ENCODE data around the gene SLC5A5. TPM values are rescaled to one million over a fixed set of nuclear protein-coding genes. Genes with fewer than 3 reads are reported as not detected.
A peak's percentile ranks its signal among the peaks of the same experiment; 100 is the strongest.

SLC5A5 gene
- total RNA-seq, 1 experiment from 2014 or later = 1.8 TPM

DNA sequence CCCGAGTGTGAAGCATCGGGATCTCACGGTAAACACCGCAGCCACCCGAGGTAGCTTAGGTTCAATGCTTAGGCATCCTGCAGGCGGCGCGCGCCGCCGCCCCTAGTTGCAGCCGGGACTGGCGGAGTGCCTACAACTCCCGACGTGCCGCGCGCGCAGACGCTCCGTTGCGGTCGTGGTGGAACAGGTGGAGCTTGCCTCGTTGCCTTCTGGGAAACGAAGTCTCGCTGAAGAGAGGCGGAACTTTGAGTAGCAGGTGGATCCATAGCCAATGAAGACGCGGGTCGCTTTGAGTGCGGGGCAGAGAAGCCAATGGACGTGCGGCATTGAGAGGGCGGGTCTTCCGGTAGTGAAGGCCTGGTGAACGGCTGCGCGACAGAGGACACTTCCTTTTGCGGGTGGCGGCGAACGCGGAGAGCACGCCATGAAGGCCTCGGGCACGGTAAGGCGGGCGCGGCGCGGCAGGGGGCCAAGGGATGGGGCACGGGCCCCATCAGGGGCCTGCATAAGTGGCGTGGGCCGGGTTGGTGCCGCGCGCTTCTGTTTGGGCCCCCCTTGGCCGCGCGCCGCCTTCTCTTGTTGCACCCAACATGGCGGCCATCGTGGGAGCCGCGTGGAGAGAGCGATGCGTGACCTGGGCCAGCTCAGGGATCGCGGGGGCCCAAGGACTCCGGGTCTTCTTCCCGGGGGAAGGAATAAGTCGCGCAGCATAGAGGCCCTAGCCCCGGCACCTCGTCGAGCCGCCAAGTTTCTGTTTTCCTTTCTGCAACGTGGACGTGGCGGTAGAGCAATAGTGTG is 12.0 kb upstream of the SLC5A5 start, which contains the start of gene RPL18A:
TSS of gene RPL18A (plus strand) at position 378 of the 798 bp plus-strand sequence. CDS start at position 425, 47 bp downstream.
- no peak within 1 kb of the TSS for H3T11ph ChIP-seq (ENCODE audit: low read length)
- H3K23me2 ChIP-seq (ENCODE audit: insufficient read length, low read depth, low read length, poor library complexity, severe bottlenecking) = peaks cover 4% of the 10 kb centered on the region
- H2BK12ac ChIP-seq (ENCODE audit: insufficient read length, low read depth, low read length) = no peak within 1 kb of the TSS
- no peaks in the 10 kb centered on the region for H3K9me3 ChIP-seq (ENCODE audit: control insufficient read depth, low read depth, low read length)
- H4K8ac ChIP-seq (replicated peaks; ENCODE audit: insufficient read length, low read depth, low read length) = no peak within 1 kb of the TSS
- no peak within 1 kb of the TSS for H2AFZ ChIP-seq (ENCODE audit: low read length)
- H3K27ac ChIP-seq (ENCODE audit: insufficient read length, low read depth, low read length) = peak within 1 kb of the TSS; percentile 37
- WGBS (ENCODE audit: extremely low coverage, insufficient read length, low lambda C conversion rate) = no CpG with 5 or more reads among the region's 80 CpGs
- H3K79me2 ChIP-seq (ENCODE audit: insufficient read depth, low read length) = peaks cover 16% of the 10 kb centered on the region; the same call in 1 of the 2 replicates
- Mint-ChIP-seq H3K4me3 (peak within 1 kb of the TSS; percentile 99 to 100), H3K36me3 (ENCODE audit: insufficient read depth in 1 of 3, low read depth in 3 of 3) (peaks cover 40 to 53% (median 45%) of the 10 kb centered on the region in 3 experiments), H3K27ac (peak within 1 kb of the TSS; percentile 96 to 99 (median 97)), H3K27me3 (ENCODE audit: low read depth) (peaks cover 7% of the 10 kb centered on the region), H3K9me3 (peaks cover 0 to 2% of the 10 kb centered on the region in 2 experiments; a peak in 2 of 5 replicates), H3K4me1 (peaks cover 13 to 27% of the 10 kb centered on the region in 2 experiments)
- peak within 1 kb of the TSS; percentile 99 for H3K9ac ChIP-seq (ENCODE audit: extremely low read depth, insufficient read length, low read length)
- TF ChIP-seq, protein P1, sequence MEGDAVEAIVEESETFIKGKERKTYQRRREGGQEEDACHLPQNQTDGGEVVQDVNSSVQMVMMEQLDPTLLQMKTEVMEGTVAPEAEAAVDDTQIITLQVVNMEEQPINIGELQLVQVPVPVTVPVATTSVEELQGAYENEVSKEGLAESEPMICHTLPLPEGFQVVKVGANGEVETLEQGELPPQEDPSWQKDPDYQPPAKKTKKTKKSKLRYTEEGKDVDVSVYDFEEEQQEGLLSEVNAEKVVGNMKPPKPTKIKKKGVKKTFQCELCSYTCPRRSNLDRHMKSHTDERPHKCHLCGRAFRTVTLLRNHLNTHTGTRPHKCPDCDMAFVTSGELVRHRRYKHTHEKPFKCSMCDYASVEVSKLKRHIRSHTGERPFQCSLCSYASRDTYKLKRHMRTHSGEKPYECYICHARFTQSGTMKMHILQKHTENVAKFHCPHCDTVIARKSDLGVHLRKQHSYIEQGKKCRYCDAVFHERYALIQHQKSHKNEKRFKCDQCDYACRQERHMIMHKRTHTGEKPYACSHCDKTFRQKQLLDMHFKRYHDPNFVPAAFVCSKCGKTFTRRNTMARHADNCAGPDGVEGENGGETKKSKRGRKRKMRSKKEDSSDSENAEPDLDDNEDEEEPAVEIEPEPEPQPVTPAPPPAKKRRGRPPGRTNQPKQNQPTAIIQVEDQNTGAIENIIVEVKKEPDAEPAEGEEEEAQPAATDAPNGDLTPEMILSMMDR (conservative IDR thresholded peaks at IDR 0.05) = peak; percentile 82
- no peak within 1 kb of the TSS for H4K5ac ChIP-seq (ENCODE audit: insufficient read length, low read depth, low read length)
- H3K4ac ChIP-seq (ENCODE audit: low read depth, low read length) = peak within 1 kb of the TSS; percentile 13; the same call in 1 of the 2 replicates
- peaks cover 7% of the 10 kb centered on the region for H3K79me1 ChIP-seq (ENCODE audit: insufficient read depth, low read depth, low read length, poor library complexity, severe bottlenecking)
- peak; percentile 100 for DNase-seq
- no peak within 1 kb of the TSS for H3K56ac ChIP-seq (ENCODE audit: insufficient read length, low read depth, low read length)
- peak within 1 kb of the TSS; percentile 91 for H3K14ac ChIP-seq (ENCODE audit: insufficient read depth, low read length)
- H2BK120ac ChIP-seq (ENCODE audit: low read depth, low read length, poor library complexity, severe bottlenecking) = no peak within 1 kb of the TSS
- no peak within 1 kb of the TSS for H2AK5ac ChIP-seq (ENCODE audit: insufficient read length, low read length)
- H3K4me2 ChIP-seq (ENCODE audit: insufficient read depth, insufficient read length, low read length) = peak within 1 kb of the TSS; percentile 100
- H3K27me3 ChIP-seq (ENCODE audit: insufficient read depth, low read length) = no peaks in the 10 kb centered on the region
- H4K20me1 ChIP-seq (ENCODE audit: control insufficient read depth, insufficient read depth, insufficient read length) = no peaks in the 10 kb centered on the region
- H2BK5ac ChIP-seq (ENCODE audit: insufficient read length, low read length) = no peak within 1 kb of the TSS
- no peak within 1 kb of the TSS for H3K23ac ChIP-seq (ENCODE audit: insufficient read length, low read depth, low read length)
- H3K4me1 ChIP-seq (ENCODE audit: insufficient read depth, low read length) = no peaks in the 10 kb centered on the region
- H2BK20ac ChIP-seq (ENCODE audit: low read depth, low read length, poor library complexity, severe bottlenecking) = no peak within 1 kb of the TSS
- peak within 1 kb of the TSS; percentile 71 for H3K18ac ChIP-seq (ENCODE audit: insufficient read length, low read depth, low read length)
- no peak within 1 kb of the TSS for H2BK15ac ChIP-seq (ENCODE audit: low read depth, low read length)
- H4K91ac ChIP-seq (ENCODE audit: insufficient read length, low read depth, low read length) = no peak within 1 kb of the TSS

Data from H9 (cell line).